ENCODE data around the gene CAPN12.

- TF ChIP-seq POLR2AphosphoS5 (IDR thresholded peaks at IDR 0.05; ENCODE audit: low read depth) (no peak), GABPA (IDR thresholded peaks at IDR 0.05; ENCODE audit: low read depth) (no peak), SPI1 (IDR thresholded peaks at IDR 0.05; ENCODE audit: borderline replicate concordance, low read depth) (no peak)
- TF ChIP-seq, protein P1, sequence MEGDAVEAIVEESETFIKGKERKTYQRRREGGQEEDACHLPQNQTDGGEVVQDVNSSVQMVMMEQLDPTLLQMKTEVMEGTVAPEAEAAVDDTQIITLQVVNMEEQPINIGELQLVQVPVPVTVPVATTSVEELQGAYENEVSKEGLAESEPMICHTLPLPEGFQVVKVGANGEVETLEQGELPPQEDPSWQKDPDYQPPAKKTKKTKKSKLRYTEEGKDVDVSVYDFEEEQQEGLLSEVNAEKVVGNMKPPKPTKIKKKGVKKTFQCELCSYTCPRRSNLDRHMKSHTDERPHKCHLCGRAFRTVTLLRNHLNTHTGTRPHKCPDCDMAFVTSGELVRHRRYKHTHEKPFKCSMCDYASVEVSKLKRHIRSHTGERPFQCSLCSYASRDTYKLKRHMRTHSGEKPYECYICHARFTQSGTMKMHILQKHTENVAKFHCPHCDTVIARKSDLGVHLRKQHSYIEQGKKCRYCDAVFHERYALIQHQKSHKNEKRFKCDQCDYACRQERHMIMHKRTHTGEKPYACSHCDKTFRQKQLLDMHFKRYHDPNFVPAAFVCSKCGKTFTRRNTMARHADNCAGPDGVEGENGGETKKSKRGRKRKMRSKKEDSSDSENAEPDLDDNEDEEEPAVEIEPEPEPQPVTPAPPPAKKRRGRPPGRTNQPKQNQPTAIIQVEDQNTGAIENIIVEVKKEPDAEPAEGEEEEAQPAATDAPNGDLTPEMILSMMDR (IDR thresholded peaks at IDR 0.05; ENCODE audit: insufficient read depth, low read length) = no peak
- TF ChIP-seq, protein P2, sequence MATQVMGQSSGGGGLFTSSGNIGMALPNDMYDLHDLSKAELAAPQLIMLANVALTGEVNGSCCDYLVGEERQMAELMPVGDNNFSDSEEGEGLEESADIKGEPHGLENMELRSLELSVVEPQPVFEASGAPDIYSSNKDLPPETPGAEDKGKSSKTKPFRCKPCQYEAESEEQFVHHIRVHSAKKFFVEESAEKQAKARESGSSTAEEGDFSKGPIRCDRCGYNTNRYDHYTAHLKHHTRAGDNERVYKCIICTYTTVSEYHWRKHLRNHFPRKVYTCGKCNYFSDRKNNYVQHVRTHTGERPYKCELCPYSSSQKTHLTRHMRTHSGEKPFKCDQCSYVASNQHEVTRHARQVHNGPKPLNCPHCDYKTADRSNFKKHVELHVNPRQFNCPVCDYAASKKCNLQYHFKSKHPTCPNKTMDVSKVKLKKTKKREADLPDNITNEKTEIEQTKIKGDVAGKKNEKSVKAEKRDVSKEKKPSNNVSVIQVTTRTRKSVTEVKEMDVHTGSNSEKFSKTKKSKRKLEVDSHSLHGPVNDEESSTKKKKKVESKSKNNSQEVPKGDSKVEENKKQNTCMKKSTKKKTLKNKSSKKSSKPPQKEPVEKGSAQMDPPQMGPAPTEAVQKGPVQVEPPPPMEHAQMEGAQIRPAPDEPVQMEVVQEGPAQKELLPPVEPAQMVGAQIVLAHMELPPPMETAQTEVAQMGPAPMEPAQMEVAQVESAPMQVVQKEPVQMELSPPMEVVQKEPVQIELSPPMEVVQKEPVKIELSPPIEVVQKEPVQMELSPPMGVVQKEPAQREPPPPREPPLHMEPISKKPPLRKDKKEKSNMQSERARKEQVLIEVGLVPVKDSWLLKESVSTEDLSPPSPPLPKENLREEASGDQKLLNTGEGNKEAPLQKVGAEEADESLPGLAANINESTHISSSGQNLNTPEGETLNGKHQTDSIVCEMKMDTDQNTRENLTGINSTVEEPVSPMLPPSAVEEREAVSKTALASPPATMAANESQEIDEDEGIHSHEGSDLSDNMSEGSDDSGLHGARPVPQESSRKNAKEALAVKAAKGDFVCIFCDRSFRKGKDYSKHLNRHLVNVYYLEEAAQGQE (IDR thresholded peaks at IDR 0.05; ENCODE audit: insufficient replicate concordance, low read depth) = no peak
Observed at GRCh38 chr19:38763795-38764220, 19.5 kb upstream of the CAPN12 start.

Measured in HL-60 (cell line).